Measurements from ENCODE around the gene RIC8B. TPM values are rescaled to one million over a fixed set of nuclear protein-coding genes. Genes with fewer than 3 reads are reported as not detected.

RIC8B gene
- total RNA-seq, 1 experiment from 2014 or later = 29.0 TPM

GRCh38 chr12:106866426-106867080 lies 92.1 kb downstream of the RIC8B start:
- H2AK5ac ChIP-seq (ENCODE audit: insufficient read length, low read length) = no peak overlapping the region
- DNase-seq = no peak
- no peak overlapping the region for H3T11ph ChIP-seq (ENCODE audit: low read length)
- no peak overlapping the region for H2BK20ac ChIP-seq (ENCODE audit: low read depth, low read length, poor library complexity, severe bottlenecking)
- Mint-ChIP-seq H3K27me3 (ENCODE audit: low read depth) (no peaks in the 10 kb centered on the region), H3K27ac (no peak overlapping the region), H3K4me3 (no peak overlapping the region), H3K36me3 (ENCODE audit: insufficient read depth in 1 of 3, low read depth in 3 of 3) (no peaks in the 10 kb centered on the region), H3K9me3 (no peaks in the 10 kb centered on the region), H3K4me1 (peaks cover 19 to 20% of the 10 kb centered on the region in 2 experiments)
- H3K9me3 ChIP-seq (ENCODE audit: control insufficient read depth, low read depth, low read length) = no peaks in the 10 kb centered on the region
- H3K9ac ChIP-seq (ENCODE audit: extremely low read depth, insufficient read length, low read length) = no peak overlapping the region
- no peak overlapping the region for H2BK15ac ChIP-seq (ENCODE audit: low read depth, low read length)
- no peak overlapping the region for H3K18ac ChIP-seq (ENCODE audit: insufficient read length, low read depth, low read length)
- no peaks in the 10 kb centered on the region for H3K79me1 ChIP-seq (ENCODE audit: insufficient read depth, low read depth, low read length, poor library complexity, severe bottlenecking)
- H2BK12ac ChIP-seq (ENCODE audit: insufficient read length, low read depth, low read length) = no peak overlapping the region
- H4K91ac ChIP-seq (ENCODE audit: insufficient read length, low read depth, low read length) = no peak overlapping the region
- TF ChIP-seq CTCF (conservative IDR thresholded peaks at IDR 0.05) = no peak
- no peak overlapping the region for H3K4ac ChIP-seq (ENCODE audit: low read depth, low read length)
- no peaks in the 10 kb centered on the region for H4K20me1 ChIP-seq (ENCODE audit: control insufficient read depth, insufficient read depth, insufficient read length)
- H3K27ac ChIP-seq (ENCODE audit: insufficient read length, low read depth, low read length) = no peak overlapping the region
- no peaks in the 10 kb centered on the region for H3K27me3 ChIP-seq (ENCODE audit: insufficient read depth, low read length)
- WGBS (ENCODE audit: extremely low coverage, insufficient read length, low lambda C conversion rate) = no CpG with 5 or more reads among the region's 5 CpGs
- no peak overlapping the region for H3K4me2 ChIP-seq (ENCODE audit: insufficient read depth, insufficient read length, low read length)
- no peak overlapping the region for H3K23ac ChIP-seq (ENCODE audit: insufficient read length, low read depth, low read length)
- no peak overlapping the region for H3K14ac ChIP-seq (ENCODE audit: insufficient read depth, low read length)
- no peaks in the 10 kb centered on the region for H3K23me2 ChIP-seq (ENCODE audit: insufficient read length, low read depth, low read length, poor library complexity, severe bottlenecking)
- 0 out of 2 replicates have a peak, but pooled peaks cover 3% of the 10 kb centered on the region for H3K4me1 ChIP-seq (ENCODE audit: insufficient read depth, low read length)
- H3K79me2 ChIP-seq (ENCODE audit: insufficient read depth, low read length) = no peaks in the 10 kb centered on the region
- no peak overlapping the region for H2BK5ac ChIP-seq (ENCODE audit: insufficient read length, low read length)
- H3K56ac ChIP-seq (ENCODE audit: insufficient read length, low read depth, low read length) = no peak overlapping the region
- H4K8ac ChIP-seq (replicated peaks; ENCODE audit: insufficient read length, low read depth, low read length) = no peak overlapping the region
- no peak overlapping the region for H2BK120ac ChIP-seq (ENCODE audit: low read depth, low read length, poor library complexity, severe bottlenecking)
- H4K5ac ChIP-seq (ENCODE audit: insufficient read length, low read depth, low read length) = no peak overlapping the region
- H2AFZ ChIP-seq (ENCODE audit: low read length) = no peak overlapping the region

Measured in H9 (cell line).